ENCODE data around the gene SLC12A4. TPM values are rescaled to one million over a fixed set of nuclear protein-coding genes. Genes with fewer than 3 reads are reported as not detected.

SLC12A4 gene
- total RNA-seq, 1 experiment from 2014 or later: 33.2 TPM

GRCh38 chr16:67963662-67964321, 4.6 kb downstream of the SLC12A4 start:
- Histone ChIP-seq H3K27ac (ENCODE audit: low read length) (no peak overlapping the region), H3K79me2 (ENCODE audit: low read length) (peaks cover 29% of the 10 kb centered on the region), H3K9ac (ENCODE audit: low read length) (no peak overlapping the region), H3K4me2 (ENCODE audit: low read length) (no peak overlapping the region), H2AFZ (ENCODE audit: low read length) (no peak overlapping the region), H3K9me2 (replicated peaks; ENCODE audit: low read length) (no peaks in the 10 kb centered on the region), H3K9me3 (ENCODE audit: low read length) (no peaks in the 10 kb centered on the region), H4K20me1 (ENCODE audit: low read length) (no peaks in the 10 kb centered on the region), H3K27me3 (ENCODE audit: low read length) (no peaks in the 10 kb centered on the region), H3F3A (ENCODE audit: low read length, unreplicated experiment) (no peaks in the 10 kb centered on the region), H3K4me1 (ENCODE audit: insufficient read depth, low read length) (peaks cover 15% of the 10 kb centered on the region), H3K36me3 (ENCODE audit: low read depth, low read length) (no peaks in the 10 kb centered on the region; the same call in 1 of the 2 replicates), H3K4me3 (ENCODE audit: low read length) (no peak overlapping the region)
- no TSS peak for BruUV-seq (replicated peaks)
- ATAC-seq (no peak), DNase-seq (no peak)
- intact Hi-C loops (cut with micrococcal nuclease): no loop called here
- ChIA-PET CTCF (no interaction called here), POLR2A (ENCODE audit: unreplicated experiment) (no interaction called here)
- TF ChIP-seq, protein P1, sequence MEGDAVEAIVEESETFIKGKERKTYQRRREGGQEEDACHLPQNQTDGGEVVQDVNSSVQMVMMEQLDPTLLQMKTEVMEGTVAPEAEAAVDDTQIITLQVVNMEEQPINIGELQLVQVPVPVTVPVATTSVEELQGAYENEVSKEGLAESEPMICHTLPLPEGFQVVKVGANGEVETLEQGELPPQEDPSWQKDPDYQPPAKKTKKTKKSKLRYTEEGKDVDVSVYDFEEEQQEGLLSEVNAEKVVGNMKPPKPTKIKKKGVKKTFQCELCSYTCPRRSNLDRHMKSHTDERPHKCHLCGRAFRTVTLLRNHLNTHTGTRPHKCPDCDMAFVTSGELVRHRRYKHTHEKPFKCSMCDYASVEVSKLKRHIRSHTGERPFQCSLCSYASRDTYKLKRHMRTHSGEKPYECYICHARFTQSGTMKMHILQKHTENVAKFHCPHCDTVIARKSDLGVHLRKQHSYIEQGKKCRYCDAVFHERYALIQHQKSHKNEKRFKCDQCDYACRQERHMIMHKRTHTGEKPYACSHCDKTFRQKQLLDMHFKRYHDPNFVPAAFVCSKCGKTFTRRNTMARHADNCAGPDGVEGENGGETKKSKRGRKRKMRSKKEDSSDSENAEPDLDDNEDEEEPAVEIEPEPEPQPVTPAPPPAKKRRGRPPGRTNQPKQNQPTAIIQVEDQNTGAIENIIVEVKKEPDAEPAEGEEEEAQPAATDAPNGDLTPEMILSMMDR (conservative IDR thresholded peaks at IDR 0.05; ENCODE audit: low read depth, low read length): no peak
- no peak for TF ChIP-seq EZH2 (IDR thresholded peaks at IDR 0.05; ENCODE audit: low read length, unreplicated experiment)
- no peak for TF ChIP-seq EZH2phosphoT487 (IDR thresholded peaks at IDR 0.05; ENCODE audit: borderline replicate concordance, low read length)

GRCh38 chr16:67963292-67963661, 5.2 kb downstream of the SLC12A4 start:
- Histone ChIP-seq H4K20me1 (ENCODE audit: low read length) (no peaks in the 10 kb centered on the region), H3F3A (ENCODE audit: low read length, unreplicated experiment) (no peaks in the 10 kb centered on the region), H3K4me3 (ENCODE audit: low read length) (no peak overlapping the region), H3K27ac (ENCODE audit: low read length) (no peak overlapping the region), H3K4me2 (ENCODE audit: low read length) (no peak overlapping the region), H3K27me3 (ENCODE audit: low read length) (no peaks in the 10 kb centered on the region), H3K9me2 (replicated peaks; ENCODE audit: low read length) (no peaks in the 10 kb centered on the region), H2AFZ (ENCODE audit: low read length) (no peak overlapping the region), H3K9ac (ENCODE audit: low read length) (no peak overlapping the region), H3K9me3 (ENCODE audit: low read length) (no peaks in the 10 kb centered on the region), H3K79me2 (ENCODE audit: low read length) (peaks cover 29% of the 10 kb centered on the region), H3K36me3 (ENCODE audit: low read depth, low read length) (no peaks in the 10 kb centered on the region; the same call in 1 of the 2 replicates), H3K4me1 (ENCODE audit: insufficient read depth, low read length) (peaks cover 13% of the 10 kb centered on the region)
- intact Hi-C loops (cut with micrococcal nuclease): no loop called here
- no peak for DNase-seq
- CTCF ChIA-PET: no interaction called here
- POLR2A ChIA-PET (ENCODE audit: unreplicated experiment): no interaction called here
- ATAC-seq: no peak
- BruUV-seq (replicated peaks): no TSS peak
- TF ChIP-seq EZH2phosphoT487 (IDR thresholded peaks at IDR 0.05; ENCODE audit: borderline replicate concordance, low read length) (no peak), EZH2 (IDR thresholded peaks at IDR 0.05; ENCODE audit: low read length, unreplicated experiment) (no peak)
- TF ChIP-seq, protein P1 (conservative IDR thresholded peaks at IDR 0.05; ENCODE audit: low read depth, low read length): no peak

GRCh38 chr16:67962135-67962534, 6.3 kb downstream of the SLC12A4 start:
- intact Hi-C loops (cut with micrococcal nuclease): no loop called here
- peaks cover 9% of the 10 kb centered on the region for H3K4me1 ChIP-seq (ENCODE audit: insufficient read depth, low read length)
- BruUV-seq (replicated peaks): no TSS peak

More at GRCh38 chr16:67962135-67962534, 6.3 kb downstream of the SLC12A4 start:
- Histone ChIP-seq H4K20me1 (ENCODE audit: low read length) (no peaks in the 10 kb centered on the region), H3K4me2 (ENCODE audit: low read length) (no peak overlapping the region), H3K9ac (ENCODE audit: low read length) (no peak overlapping the region), H3F3A (ENCODE audit: low read length, unreplicated experiment) (no peaks in the 10 kb centered on the region), H3K79me2 (ENCODE audit: low read length) (peaks cover 19% of the 10 kb centered on the region), H3K9me2 (replicated peaks; ENCODE audit: low read length) (no peaks in the 10 kb centered on the region), H3K36me3 (ENCODE audit: low read depth, low read length) (no peaks in the 10 kb centered on the region; the same call in 1 of the 2 replicates), H3K27ac (ENCODE audit: low read length) (no peak overlapping the region), H3K4me3 (ENCODE audit: low read length) (no peak overlapping the region), H3K27me3 (ENCODE audit: low read length) (no peaks in the 10 kb centered on the region), H2AFZ (ENCODE audit: low read length) (no peak overlapping the region), H3K9me3 (ENCODE audit: low read length) (no peaks in the 10 kb centered on the region)
- ChIA-PET POLR2A (ENCODE audit: unreplicated experiment) (no interaction called here), CTCF (no interaction called here)
- ATAC-seq (no peak), DNase-seq (no peak)
- TF ChIP-seq, protein P1 (conservative IDR thresholded peaks at IDR 0.05; ENCODE audit: low read depth, low read length): no peak
- TF ChIP-seq EZH2 (IDR thresholded peaks at IDR 0.05; ENCODE audit: low read length, unreplicated experiment) (no peak), EZH2phosphoT487 (IDR thresholded peaks at IDR 0.05; ENCODE audit: borderline replicate concordance, low read length) (no peak)

Measured in PC-3 (cell line).